ENCODE measurements around the gene PAQR5. TPM values are rescaled to one million over a fixed set of nuclear protein-coding genes. Genes with fewer than 3 reads are reported as not detected.

PAQR5 gene
- total RNA-seq, 1 donor from 2014 or later: 0.82 TPM

- DNase-seq (ENCODE audit: low spot score in 2 of 2) (peak; percentile 87 to 89), FAIRE-seq (no peak)
Observed at GRCh38 chr15:69452692-69453521, 154.2 kb downstream of the PAQR5 start, which contains the start of gene RPLP1. Gene RPLP1, plus strand, starts transcription at chr15:69452818. Its CDS starts 131 bp downstream, at chr15:69452949.

GRCh38 chr15:69454953-69455352 is 156.2 kb downstream of the PAQR5 start:
- FAIRE-seq (no peak), DNase-seq (ENCODE audit: low spot score in 2 of 2) (no peak)

DNA sequence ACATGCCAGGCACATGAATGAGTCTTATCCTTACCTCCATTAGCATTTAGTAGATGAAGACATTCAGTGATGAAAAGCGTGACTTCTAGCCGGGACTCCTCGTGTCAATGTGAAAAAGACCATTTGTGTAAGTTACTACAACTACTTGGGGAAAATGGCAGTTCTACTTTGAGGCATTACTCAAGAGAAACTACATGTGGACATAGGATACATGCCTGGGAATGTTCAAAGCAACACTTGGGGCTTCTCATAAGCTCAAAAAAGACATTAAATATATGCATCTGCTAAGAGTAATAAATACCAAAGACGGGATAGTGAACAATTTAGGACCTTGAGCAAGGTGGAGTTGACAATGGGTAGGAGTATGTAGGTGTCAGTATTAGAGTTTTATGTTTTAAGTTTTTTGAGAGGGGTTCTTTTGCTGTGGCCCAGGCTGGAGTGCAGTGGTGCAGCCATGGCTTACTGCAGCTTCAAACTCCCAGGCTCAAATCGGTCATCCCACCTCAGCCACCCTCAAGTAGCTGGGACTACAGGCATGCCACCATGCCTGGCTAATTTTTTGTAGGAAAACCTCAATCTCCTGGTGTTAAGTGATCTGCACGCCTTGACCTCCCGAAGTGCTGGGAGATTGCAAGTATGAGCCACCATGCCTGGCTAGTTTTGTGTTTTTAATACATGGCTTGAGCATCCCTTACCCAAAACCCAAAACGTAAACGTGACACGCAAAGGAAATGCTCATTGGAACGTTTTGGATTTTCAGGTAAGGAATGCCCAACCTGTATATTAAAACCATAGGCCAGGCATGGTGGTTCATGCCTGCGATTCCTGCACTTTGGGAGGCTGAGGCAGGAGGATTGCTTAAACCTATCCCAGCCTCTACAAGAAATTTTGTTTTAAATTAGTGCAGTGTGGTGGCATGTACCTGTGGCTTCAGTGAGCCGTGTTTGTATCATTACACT is 157.8 kb downstream of the PAQR5 start:
- DNase-seq (ENCODE audit: low spot score in 2 of 2): no peak
- FAIRE-seq: no peak

Other genes starting within 250 kb of the PAQR5 start
- gene GLCE, start 138.3 kb upstream of the PAQR5 start, total RNA-seq: 76.6 TPM
- 6.5 TPM for gene KIF23, start 115.4 kb downstream of the PAQR5 start, total RNA-seq
- 27.3 TPM for gene RPLP1, start 153.9 kb downstream of the PAQR5 start, total RNA-seq

Data from frontal cortex (tissue), 4 donors.